Neural cell (in vitro differentiated cells): ENCODE data around the gene CACNA1C. TPM values are rescaled to one million over a fixed set of nuclear protein-coding genes. Genes with fewer than 3 reads are reported as not detected.
"Not testable (repeated sequence)": the region's sequence is repeated elsewhere in the genome, so short reads cannot be mapped to it uniquely, and the experiment has no call there.

Experiments
- H2AFZ ChIP-seq: fragments of 200-600, 300-800 bp; sonication (generic), shearing (Covaris generic); 2 replicates; pipeline ENCODE4 v1.6.0; 2014; ENCODE audit warnings: low read depth, mild to moderate bottlenecking, antibody characterized with exemption, low read length, moderate library complexity
- H3F3A ChIP-seq: fragments of 200-600 bp; shearing (Covaris generic); 2 replicates; pipeline ENCODE4 v1.6.1; 2016; ENCODE audit warnings: mild to moderate bottlenecking, moderate library complexity, mixed read lengths, antibody characterized with exemption, low read length; ENCODE audit not compliant: insufficient read depth, poor library complexity, severe bottlenecking
- H3K27ac ChIP-seq: fragments of 200-600, 300-800 bp; sonication (generic), shearing (Covaris generic); 2 replicates; pipeline ENCODE4 v1.5.1; 2014; ENCODE audit warnings: mild to moderate bottlenecking, low read length, moderate library complexity
- H3K27me3 ChIP-seq: fragments of 300-800, 200-600 bp; sonication (generic), shearing (Covaris generic); 2 replicates; pipeline ENCODE4 v1.6.0; 2014; ENCODE audit warnings: mild to moderate bottlenecking, low read depth, low read length, moderate library complexity; ENCODE audit not compliant: insufficient read depth
- H3K36me3 ChIP-seq: fragments of 300-800, 200-600 bp; sonication (generic), shearing (Covaris generic); 2 replicates; pipeline ENCODE4 v1.5.1; 2014; ENCODE audit warnings: mild to moderate bottlenecking, antibody characterized with exemption, low read length, moderate library complexity; ENCODE audit not compliant: insufficient read depth
- H3K4me2 ChIP-seq: fragments of 300-800, 200-600 bp; sonication (generic), shearing (Covaris generic); 2 replicates; pipeline ENCODE4 v1.6.0; 2014; ENCODE audit warnings: mild to moderate bottlenecking, low read length
- H3K4me3 ChIP-seq: fragments of 300-800, 200-600 bp; sonication (generic), shearing (Covaris generic); 2 replicates; pipeline ENCODE4 v1.5.1; 2014; ENCODE audit warnings: mild to moderate bottlenecking, low read length, moderate library complexity
- H3K79me2 ChIP-seq: fragments of 200-600 bp; shearing (Covaris generic); replicated peaks from 2 replicates; pipeline ENCODE4 v1.6.0; 2014; ENCODE audit warnings: mild to moderate bottlenecking, low read length, moderate library complexity; ENCODE audit not compliant: insufficient read depth
- H3K9ac ChIP-seq: fragments of 300-800, 200-600 bp; sonication (generic), shearing (Covaris generic); 2 replicates; pipeline ENCODE4 v1.6.1; 2016; ENCODE audit warnings: mild to moderate bottlenecking, low read length, mixed read lengths
- H3K9me2 ChIP-seq: fragments of 200-600 bp; shearing (Covaris generic); 2 replicates; pipeline ENCODE4 v1.6.1; 2016; ENCODE audit warnings: mild to moderate bottlenecking, low read length, mixed read lengths; ENCODE audit not compliant: insufficient read depth
- H3K9me3 ChIP-seq: fragments of 200-600, 300-800 bp; sonication (generic), shearing (Covaris generic); 2 replicates; pipeline ENCODE4 v1.6.1; 2016; ENCODE audit warnings: mild to moderate bottlenecking, mixed run types, low read length, moderate library complexity, mixed read lengths
- H4K20me1 ChIP-seq: fragments of 200-600 bp; shearing (Covaris generic); 2 replicates; pipeline ENCODE4 v1.6.1; 2016; ENCODE audit warnings: mild to moderate bottlenecking, mixed run types; ENCODE audit not compliant: insufficient read depth
- EP300 ChIP-seq: fragments of 450-650 bp; conservative IDR thresholded peaks from 2 replicates; pipeline ENCODE4 v1.6.1; 2014; ENCODE audit warnings: antibody characterized with exemption, mild to moderate bottlenecking, moderate library complexity; ENCODE audit not compliant: poor library complexity, severe bottlenecking
- EZH2 ChIP-seq: fragments of 200-600, 300-800 bp; shearing (Covaris generic), sonication (generic); IDR thresholded peaks from 2 replicates; pipeline ENCODE4 v1.6.1; 2014; ENCODE audit warnings: antibody characterized with exemption, low read length, borderline replicate concordance, mild to moderate bottlenecking; ENCODE audit not compliant: insufficient read depth, poor library complexity, severe bottlenecking
- MXI1 ChIP-seq: fragments of 450-650 bp; conservative IDR thresholded peaks from 2 replicates; pipeline ENCODE4 v1.6.1; 2014; ENCODE audit warnings: antibody characterized with exemption, mild to moderate bottlenecking; ENCODE audit not compliant: poor library complexity, severe bottlenecking
- POLR2AphosphoS5 ChIP-seq: IDR thresholded peaks from 2 replicates; pipeline ENCODE4 v1.6.1; 2012
- RAD21 ChIP-seq: fragments of 450-650 bp; conservative IDR thresholded peaks from 2 replicates; pipeline ENCODE4 v1.6.1; 2014; ENCODE audit warnings: antibody characterized with exemption, mild to moderate bottlenecking, moderate library complexity
- SMC3 ChIP-seq: fragments of 450-650 bp; conservative IDR thresholded peaks from 2 replicates; pipeline ENCODE4 v1.6.1; 2014; ENCODE audit warnings: antibody characterized with exemption, mild to moderate bottlenecking, moderate library complexity; ENCODE audit not compliant: poor library complexity
- TAF1 ChIP-seq: IDR thresholded peaks from 2 replicates; pipeline ENCODE4 v1.6.1; 2012; ENCODE audit warnings: low read depth
- polyA plus RNA-seq: library from polyadenylated mRNA; depleted of rRNA; stranded (reverse); fragments of >200 nt; gene quantifications from 2 replicates; pipeline ENCODE4 v1.2.3, GENCODE V29; 2014
- TF ChIP-seq, protein P1 (sequence below): fragments of 450-650 bp; IDR thresholded peaks from 2 replicates; pipeline ENCODE4 v1.5.1; 2014; ENCODE audit warnings: antibody characterized with exemption, mild to moderate bottlenecking, moderate library complexity; ENCODE audit not compliant: poor library complexity, severe bottlenecking
- TF ChIP-seq, protein P2 (sequence below): IDR thresholded peaks from 2 replicates; pipeline ENCODE4 v1.6.1; 2012; ENCODE audit warnings: borderline replicate concordance

Gene CACNA1C
- polyA plus RNA-seq, 1 donor from 2014 or later, result 9.7 TPM

DNA sequence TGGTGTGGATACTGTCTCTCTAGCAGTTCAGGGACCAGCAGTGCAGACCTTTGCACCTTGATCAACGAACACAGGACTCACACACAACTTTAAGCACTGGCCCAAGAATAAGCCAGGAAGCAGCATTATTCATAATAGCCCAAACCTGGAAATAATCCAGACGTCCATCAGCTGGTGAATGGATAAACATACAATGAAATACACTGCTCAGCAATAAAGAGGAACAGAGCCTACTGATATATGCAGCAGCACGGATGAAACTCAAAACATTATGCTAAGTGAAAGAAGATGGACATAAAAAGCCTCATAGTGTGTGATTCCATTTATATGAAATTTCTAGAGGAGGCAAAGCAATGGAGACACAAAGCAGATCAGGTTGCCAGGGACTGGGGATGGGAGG is 438.0 kb downstream of the CACNA1C start:
- H3K9ac ChIP-seq, result no peak overlapping the region
- no peaks in the 10 kb centered on the region for H3K27me3 ChIP-seq
- no peaks in the 10 kb centered on the region for H3F3A ChIP-seq
- peak overlapping the region; percentile 13 for H3K4me2 ChIP-seq
- no peak overlapping the region for H3K4me3 ChIP-seq
- no peaks in the 10 kb centered on the region for H3K79me2 ChIP-seq
- no peak for TF ChIP-seq RAD21
- TF ChIP-seq SMC3, result no peak
- TF ChIP-seq MXI1, result no peak
- TF ChIP-seq EP300, result no peak
- no peak for TF ChIP-seq TAF1
- TF ChIP-seq POLR2AphosphoS5, result no peak
- TF ChIP-seq, protein P1, sequence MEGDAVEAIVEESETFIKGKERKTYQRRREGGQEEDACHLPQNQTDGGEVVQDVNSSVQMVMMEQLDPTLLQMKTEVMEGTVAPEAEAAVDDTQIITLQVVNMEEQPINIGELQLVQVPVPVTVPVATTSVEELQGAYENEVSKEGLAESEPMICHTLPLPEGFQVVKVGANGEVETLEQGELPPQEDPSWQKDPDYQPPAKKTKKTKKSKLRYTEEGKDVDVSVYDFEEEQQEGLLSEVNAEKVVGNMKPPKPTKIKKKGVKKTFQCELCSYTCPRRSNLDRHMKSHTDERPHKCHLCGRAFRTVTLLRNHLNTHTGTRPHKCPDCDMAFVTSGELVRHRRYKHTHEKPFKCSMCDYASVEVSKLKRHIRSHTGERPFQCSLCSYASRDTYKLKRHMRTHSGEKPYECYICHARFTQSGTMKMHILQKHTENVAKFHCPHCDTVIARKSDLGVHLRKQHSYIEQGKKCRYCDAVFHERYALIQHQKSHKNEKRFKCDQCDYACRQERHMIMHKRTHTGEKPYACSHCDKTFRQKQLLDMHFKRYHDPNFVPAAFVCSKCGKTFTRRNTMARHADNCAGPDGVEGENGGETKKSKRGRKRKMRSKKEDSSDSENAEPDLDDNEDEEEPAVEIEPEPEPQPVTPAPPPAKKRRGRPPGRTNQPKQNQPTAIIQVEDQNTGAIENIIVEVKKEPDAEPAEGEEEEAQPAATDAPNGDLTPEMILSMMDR, result no peak
- TF ChIP-seq, protein P2, sequence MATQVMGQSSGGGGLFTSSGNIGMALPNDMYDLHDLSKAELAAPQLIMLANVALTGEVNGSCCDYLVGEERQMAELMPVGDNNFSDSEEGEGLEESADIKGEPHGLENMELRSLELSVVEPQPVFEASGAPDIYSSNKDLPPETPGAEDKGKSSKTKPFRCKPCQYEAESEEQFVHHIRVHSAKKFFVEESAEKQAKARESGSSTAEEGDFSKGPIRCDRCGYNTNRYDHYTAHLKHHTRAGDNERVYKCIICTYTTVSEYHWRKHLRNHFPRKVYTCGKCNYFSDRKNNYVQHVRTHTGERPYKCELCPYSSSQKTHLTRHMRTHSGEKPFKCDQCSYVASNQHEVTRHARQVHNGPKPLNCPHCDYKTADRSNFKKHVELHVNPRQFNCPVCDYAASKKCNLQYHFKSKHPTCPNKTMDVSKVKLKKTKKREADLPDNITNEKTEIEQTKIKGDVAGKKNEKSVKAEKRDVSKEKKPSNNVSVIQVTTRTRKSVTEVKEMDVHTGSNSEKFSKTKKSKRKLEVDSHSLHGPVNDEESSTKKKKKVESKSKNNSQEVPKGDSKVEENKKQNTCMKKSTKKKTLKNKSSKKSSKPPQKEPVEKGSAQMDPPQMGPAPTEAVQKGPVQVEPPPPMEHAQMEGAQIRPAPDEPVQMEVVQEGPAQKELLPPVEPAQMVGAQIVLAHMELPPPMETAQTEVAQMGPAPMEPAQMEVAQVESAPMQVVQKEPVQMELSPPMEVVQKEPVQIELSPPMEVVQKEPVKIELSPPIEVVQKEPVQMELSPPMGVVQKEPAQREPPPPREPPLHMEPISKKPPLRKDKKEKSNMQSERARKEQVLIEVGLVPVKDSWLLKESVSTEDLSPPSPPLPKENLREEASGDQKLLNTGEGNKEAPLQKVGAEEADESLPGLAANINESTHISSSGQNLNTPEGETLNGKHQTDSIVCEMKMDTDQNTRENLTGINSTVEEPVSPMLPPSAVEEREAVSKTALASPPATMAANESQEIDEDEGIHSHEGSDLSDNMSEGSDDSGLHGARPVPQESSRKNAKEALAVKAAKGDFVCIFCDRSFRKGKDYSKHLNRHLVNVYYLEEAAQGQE, result no peak
- no peak for TF ChIP-seq EZH2
- H3K27ac ChIP-seq, result peak overlapping the region; percentile 44
- no peaks in the 10 kb centered on the region for H3K9me2 ChIP-seq
- no peaks in the 10 kb centered on the region for H4K20me1 ChIP-seq
- H3K36me3 ChIP-seq, result no peaks in the 10 kb centered on the region
- no peaks in the 10 kb centered on the region for H3K9me3 ChIP-seq
- no peak overlapping the region for H2AFZ ChIP-seq

DNA sequence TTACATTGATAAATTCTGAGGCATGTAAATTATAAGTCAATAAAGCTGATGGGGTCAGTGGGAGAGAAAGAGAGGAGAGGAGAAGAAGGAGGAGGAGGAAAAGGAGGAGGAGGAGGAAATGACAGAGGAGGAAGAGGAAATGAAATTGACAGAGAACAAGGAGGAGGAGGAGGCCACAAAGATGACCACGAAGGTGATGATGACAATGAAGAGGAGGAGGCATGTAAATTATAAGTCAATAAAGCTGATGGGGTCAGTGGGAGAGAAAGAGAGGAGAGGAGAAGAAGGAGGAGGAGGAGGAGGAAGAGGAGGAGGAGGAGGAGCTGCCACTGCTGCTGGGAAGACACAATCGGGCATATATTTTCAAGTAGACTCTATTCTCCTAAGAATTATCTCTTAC is 438.6 kb downstream of the CACNA1C start:
- H3K9ac ChIP-seq, H3K79me2 ChIP-seq, H3K4me3 ChIP-seq, H3K9me2 ChIP-seq, H3F3A ChIP-seq, H3K36me3 ChIP-seq, H3K27me3 ChIP-seq, H4K20me1 ChIP-seq, H3K9me3 ChIP-seq, H2AFZ ChIP-seq: not testable (repeated sequence)
- Histone ChIP-seq H3K4me2 (peak overlapping the region; percentile 13), H3K27ac (peak overlapping the region; percentile 44)

DNA sequence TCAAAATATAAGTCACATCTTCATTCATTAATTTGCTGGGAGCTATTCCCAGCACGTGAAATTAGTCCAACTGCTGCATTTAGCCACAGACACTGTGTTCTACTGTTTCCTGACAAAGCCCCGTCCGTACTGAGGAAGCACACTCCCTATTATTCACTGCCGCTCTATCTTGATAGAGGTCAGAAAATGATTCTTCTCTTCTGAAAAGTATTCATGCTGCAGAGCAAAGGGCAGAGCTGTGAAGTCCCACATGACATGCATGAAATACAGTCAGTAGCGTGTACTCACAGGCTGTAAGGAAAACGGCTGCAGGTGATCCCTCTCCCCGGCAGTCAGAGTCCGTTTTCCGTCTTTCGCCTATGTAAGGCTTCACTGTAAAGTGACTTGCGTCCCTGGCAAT is 439.4 kb downstream of the CACNA1C start:
- H3K4me2 ChIP-seq, result no peak overlapping the region
- H3K9me3 ChIP-seq, result no peaks in the 10 kb centered on the region
- H3K4me3 ChIP-seq, result no peak overlapping the region
- H3K27ac ChIP-seq, result no peak overlapping the region
- no peak overlapping the region for H2AFZ ChIP-seq
- H3K79me2 ChIP-seq, result no peaks in the 10 kb centered on the region
- no peaks in the 10 kb centered on the region for H4K20me1 ChIP-seq
- H3F3A ChIP-seq, result no peaks in the 10 kb centered on the region
- H3K9me2 ChIP-seq, result no peaks in the 10 kb centered on the region
- H3K36me3 ChIP-seq, result no peaks in the 10 kb centered on the region
- H3K9ac ChIP-seq, result no peak overlapping the region
- no peaks in the 10 kb centered on the region for H3K27me3 ChIP-seq
- TF ChIP-seq, protein P2, result no peak
- TF ChIP-seq, protein P1, result no peak
- TF ChIP-seq TAF1, result no peak
- no peak for TF ChIP-seq POLR2AphosphoS5
- no peak for TF ChIP-seq MXI1
- TF ChIP-seq EZH2, result no peak
